Activated CD4-positive, alpha-beta T cell treated with anti-CD3 and anti-CD28 coated beads, Interleukin-2, amount 50 U/mL, for 48 hours (primary cell): ENCODE results near the gene DCTN3.
"Not testable (repeated sequence)": the region's sequence is repeated elsewhere in the genome, so short reads cannot be mapped to it uniquely, and the experiment has no call there.

Experiments
- DNase-seq, 2 experiments: peaks; one replicate each; pipeline ENCODE4 v3.0.0-alpha.2; 2020

Gene DCTN3

GRCh38 chr9:34646211-34647083 is 26.2 kb upstream of the DCTN3 start, which contains the start of gene GALT:
Gene GALT (plus strand): TSS chr9:34646675. CDS start chr9:34646705, 30 bp downstream.
- peak; percentile 99 for DNase-seq

DNA sequence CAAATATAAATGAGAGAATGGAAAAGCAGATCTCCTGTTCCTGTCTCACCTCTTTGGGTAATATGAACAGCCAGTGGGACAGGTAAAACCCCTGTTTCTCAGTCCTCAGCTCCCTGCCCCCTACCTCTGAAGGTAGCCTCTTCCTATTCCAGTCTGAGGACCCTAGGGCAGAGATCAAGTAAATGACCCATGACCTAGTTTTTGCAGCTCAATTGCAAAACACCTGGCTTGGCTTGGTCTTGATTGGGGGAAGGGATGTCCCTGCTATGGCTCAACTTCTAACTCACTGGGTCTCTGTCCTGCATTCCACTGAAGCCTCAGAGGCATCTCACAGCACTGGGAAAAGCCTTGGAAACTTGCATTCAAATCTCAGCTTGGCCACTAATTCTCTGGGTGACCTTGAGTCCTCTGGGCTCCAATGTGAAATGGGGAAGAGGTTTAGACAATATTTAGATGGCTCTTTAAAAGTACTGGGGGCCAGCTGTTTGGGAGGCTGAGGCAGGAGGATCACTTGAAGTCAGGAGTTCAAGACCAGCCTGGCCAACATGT is 24.5 kb upstream of the DCTN3 start:
- no peak for DNase-seq

DNA sequence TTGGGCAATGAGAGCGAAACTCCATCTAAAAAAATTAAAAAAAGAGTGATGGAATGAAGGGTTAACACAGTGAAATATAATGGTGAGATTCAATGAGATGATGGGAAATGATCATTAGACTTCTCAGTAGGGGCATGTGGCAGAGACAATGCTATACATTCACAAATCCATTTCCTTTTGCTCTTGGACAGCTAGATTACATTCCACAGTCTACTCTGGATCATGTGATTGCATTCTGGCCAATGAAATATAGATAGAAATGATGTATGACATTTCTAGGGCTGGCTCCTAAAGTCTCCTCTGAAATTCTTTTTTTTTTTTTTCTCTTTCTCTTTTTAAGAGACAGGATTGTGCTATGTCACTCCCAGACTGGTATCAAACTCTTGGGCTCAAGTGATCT is 22.4 kb upstream of the DCTN3 start:
- DNase-seq: no peak

- DNase-seq: not testable (repeated sequence)
Observed at GRCh38 chr9:34639322-34639721, 19.0 kb upstream of the DCTN3 start.

- peak in 1 of 2 experiments; percentile 26 for DNase-seq
Observed at GRCh38 chr9:34638138-34638445, 17.8 kb upstream of the DCTN3 start.

GRCh38 chr9:34637356-34638137 is 17.3 kb upstream of the DCTN3 start, which contains the start of gene SIGMAR1:
Gene SIGMAR1 (minus strand): TSS chr9:34637787. CDS start chr9:34637697, 90 bp downstream.
- peak; percentile 95 for DNase-seq

DNA sequence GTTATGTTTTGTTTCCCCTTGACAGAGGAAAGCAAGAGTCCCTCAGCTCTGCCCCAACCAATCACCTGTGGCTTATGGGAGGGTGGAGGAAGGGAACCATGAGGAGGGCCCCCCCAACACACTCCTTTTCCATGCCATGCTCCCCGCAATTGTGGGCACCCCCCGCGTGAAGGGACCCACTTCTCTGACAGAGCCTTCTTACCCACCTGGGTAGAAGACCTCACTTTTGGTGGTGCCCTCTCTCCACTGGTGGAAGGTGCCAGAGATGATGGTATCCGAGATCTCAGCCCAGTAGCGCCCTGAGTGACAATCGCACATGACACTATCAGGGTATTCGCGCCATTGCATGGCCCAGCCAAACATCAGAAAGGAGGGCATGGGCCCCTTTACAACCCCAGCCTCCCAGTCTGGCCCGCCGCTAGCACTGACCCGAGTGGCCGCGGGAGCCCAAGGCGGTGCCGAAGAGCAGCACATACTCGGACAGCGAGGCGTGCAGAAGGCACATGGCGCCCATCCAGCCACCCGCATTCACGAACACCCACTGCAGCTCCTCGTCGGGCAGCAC is 16.6 kb upstream of the DCTN3 start:
- DNase-seq: peak in 1 of 2 experiments; percentile 27

DNA sequence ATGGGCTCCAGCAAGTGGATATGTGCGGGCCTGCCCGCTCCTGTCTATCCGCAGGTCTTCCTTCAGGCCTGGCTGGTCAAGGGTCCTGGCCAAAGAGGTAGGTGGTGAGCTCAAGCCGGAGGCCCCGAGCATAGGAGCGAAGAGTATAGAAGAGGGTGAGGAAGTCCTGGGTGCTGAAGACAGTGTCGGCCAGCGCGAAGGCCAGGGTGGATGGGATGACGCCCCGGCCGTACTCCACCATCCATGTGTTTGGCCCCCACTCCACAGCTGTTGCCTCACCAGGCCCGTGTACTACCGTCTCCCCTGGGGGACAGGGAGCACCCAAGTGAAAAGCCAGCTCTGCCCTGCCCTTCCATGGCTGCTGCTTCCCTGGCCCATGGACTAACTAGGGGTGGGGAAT is 15.3 kb upstream of the DCTN3 start:
- no peak for DNase-seq

DNA sequence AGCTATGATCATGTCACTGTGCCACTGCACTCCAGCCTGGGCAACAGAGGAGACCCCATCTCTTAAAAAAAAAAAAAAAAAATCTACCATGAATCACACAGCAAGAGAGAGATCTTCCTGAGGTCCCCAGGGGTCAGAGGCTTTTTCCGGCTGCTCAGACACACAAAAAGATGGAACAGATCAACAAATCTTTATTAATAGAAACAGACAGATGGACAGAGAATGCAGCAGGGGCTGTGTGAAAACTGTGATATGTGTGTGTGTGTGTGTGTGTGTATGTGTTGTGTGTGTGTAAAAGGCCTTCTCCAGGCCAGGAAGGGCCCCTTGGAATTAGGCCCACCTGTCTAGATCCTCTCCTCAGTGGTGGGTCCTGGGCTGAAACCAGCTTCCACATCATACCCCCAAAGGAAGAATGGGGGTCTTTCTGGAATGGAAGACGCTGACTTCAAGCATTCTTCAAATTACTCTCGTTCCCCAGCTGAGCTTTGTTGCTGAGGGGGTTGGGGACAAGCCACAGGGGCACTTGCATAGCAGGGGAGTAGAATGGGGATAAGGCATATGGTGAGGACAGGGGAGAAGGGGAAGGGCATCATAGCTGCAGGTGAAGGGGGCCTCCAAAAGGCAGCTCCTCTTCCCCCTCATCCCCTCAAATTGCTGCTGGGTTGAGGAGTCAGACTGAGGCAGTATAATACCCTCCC is 14.4 kb upstream of the DCTN3 start:
- DNase-seq: no peak

DNA sequence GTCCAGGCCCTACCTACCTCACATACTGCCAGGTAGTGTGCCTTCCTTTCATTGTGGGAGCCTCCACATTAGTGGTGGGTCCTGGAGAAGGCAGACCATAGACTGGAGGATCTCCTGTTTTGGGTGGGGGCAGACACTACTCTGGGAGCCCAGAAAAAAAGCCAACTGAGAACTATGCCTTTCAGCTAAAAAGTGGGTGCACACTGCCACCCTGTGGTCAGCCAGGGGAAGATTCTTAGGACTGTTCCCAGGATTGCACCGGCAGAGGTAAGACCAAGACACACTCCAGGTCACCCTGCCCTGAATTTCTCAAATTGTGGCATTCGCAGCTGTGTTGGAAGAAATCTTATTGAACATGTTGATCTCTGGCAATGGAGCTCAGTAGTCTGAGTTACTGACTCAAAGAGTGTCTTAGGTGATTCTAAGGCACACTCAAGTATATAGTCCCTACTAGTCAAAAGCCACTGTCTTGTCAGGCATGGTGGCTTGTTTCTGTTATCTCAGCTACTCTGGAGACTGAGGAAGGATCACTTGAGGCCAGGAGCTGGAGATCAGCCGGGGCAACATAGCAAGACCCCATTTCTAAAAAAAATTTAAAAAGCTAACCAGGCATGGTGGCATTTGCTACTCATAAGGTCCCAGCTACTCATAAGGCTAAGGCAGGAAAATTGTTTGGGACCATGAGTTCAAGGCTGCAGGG is 13.7 kb upstream of the DCTN3 start:
- peak; percentile 76 to 80 for DNase-seq

DNA sequence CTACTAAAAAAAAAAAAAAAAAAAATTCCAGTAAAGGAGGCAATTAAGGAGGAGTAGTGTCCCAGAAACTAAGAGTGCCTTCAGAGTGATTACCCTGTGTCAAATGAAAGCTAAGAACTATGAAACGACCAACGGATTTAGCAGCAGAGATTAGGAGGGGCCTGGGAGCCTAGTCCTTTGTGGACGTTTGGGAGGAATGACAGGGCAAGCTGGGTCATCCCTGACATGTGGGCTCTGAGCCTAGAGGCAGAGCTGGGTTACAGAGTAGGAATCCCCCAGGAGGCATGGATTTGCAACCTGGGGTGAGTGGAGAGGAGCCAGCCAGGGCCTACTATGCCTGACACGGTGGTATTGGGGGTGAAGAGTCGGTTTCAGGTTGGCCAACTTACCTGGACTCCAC is 12.9 kb upstream of the DCTN3 start:
- DNase-seq: no peak

DNA sequence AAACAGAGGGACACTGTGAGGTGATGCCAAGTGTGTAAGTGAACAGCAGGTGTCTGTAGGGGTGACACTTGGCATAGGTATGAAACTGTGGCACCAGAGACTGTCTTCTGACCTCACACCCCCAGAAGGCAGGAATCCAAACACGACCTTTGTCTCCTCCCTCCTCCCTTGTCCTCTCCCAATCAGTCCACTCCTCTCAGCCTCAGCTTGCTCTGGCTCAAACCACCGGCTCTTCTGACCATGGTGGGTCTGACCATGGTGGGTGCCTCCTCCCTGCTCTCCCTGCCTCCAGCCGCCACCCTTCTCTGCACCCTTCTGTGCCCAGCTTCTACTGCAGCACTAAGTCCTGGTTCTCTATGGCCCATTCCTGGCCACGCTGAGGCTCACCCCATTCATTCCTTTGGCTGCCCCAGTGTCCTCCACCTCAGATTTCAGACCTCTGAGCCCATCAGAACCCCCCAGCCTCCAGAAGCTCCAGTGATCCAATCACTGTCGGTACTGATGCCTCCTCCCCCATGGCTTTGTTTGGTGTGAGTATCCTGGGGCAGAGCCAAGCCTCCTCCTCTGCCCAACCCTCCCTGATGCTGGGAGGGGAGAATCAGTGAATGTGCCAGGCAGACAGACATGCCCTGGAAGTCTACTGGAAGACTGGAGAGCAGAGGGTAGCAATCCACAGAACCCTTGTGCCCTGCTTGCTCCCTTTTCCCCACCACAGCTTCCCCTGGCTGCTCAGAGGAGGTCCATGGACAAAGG is 10.3 kb upstream of the DCTN3 start:
- DNase-seq: no peak

GRCh38 chr9:34629491-34629808 is 9.2 kb upstream of the DCTN3 start:
- no peak for DNase-seq

GRCh38 chr9:34628656-34629490 is 8.6 kb upstream of the DCTN3 start, which contains the start of gene ARID3C:
Gene ARID3C (minus strand): TSS chr9:34629066. CDS start chr9:34628014, 1,052 bp downstream.
- peak; percentile 42 to 51 for DNase-seq

GRCh38 chr9:34627716-34628655 is 7.7 kb upstream of the DCTN3 start:
- no peak for DNase-seq

- DNase-seq: no peak
Observed at GRCh38 chr9:34625186-34625486, 4.8 kb upstream of the DCTN3 start.

- no peak for DNase-seq
Observed at GRCh38 chr9:34624475-34625185, 4.3 kb upstream of the DCTN3 start.

- DNase-seq: no peak
Observed at GRCh38 chr9:34623374-34624235, 3.3 kb upstream of the DCTN3 start.
